Fibroblast of pulmonary artery (primary cell): ENCODE results near the gene LIX1L.

Experiments used
- DNase-seq: peaks from one replicate; pipeline ENCODE4 v3.0.0-alpha.2; 2010; ENCODE audit warnings: low read depth
- H3K4me3 ChIP-seq: replicated peaks from 2 replicates; pipeline ENCODE4 v1.5.1; 2011; ENCODE audit warnings: low read depth, mild to moderate bottlenecking, control low read depth, low read length, moderate library complexity
- TF ChIP-seq, protein P1 (sequence below): IDR thresholded peaks from 2 replicates; pipeline ENCODE4 v1.5.1; 2011; ENCODE audit warnings: mild to moderate bottlenecking, control low read depth, low read length, inconsistent platforms; ENCODE audit errors: missing control alignments

LIX1L gene

DNA sequence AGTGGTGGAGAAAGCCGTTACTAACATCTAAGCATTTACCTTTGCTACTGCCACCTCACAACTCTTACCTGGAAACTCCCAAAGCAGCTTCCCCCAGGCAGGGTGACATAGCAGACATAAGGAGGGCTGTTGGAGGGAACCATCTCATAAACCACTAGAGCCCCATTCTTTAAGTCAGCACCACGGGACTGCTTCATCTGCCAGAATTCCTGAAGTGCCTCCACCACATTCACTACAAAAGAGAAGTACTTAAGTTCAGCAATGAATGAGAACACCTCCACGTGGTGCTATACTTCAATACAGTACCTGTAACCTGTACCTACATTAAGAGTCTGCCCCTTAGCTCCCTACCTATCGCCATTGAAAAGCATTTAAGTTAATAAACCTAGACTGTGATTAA lies 10.3 kb downstream of the LIX1L start:
- DNase-seq: no peak

GRCh38 chr1:145946477-145946986 lies 11.3 kb downstream of the LIX1L start:
- TF ChIP-seq, protein P1, sequence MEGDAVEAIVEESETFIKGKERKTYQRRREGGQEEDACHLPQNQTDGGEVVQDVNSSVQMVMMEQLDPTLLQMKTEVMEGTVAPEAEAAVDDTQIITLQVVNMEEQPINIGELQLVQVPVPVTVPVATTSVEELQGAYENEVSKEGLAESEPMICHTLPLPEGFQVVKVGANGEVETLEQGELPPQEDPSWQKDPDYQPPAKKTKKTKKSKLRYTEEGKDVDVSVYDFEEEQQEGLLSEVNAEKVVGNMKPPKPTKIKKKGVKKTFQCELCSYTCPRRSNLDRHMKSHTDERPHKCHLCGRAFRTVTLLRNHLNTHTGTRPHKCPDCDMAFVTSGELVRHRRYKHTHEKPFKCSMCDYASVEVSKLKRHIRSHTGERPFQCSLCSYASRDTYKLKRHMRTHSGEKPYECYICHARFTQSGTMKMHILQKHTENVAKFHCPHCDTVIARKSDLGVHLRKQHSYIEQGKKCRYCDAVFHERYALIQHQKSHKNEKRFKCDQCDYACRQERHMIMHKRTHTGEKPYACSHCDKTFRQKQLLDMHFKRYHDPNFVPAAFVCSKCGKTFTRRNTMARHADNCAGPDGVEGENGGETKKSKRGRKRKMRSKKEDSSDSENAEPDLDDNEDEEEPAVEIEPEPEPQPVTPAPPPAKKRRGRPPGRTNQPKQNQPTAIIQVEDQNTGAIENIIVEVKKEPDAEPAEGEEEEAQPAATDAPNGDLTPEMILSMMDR: no peak
- no peak overlapping the region for H3K4me3 ChIP-seq

More for the DNA sequence above, 10.3 kb downstream of the LIX1L start:
- H3K4me3 ChIP-seq: no peak overlapping the region
- TF ChIP-seq, protein P1: no peak

GRCh38 chr1:145944532-145944931 lies 13.3 kb downstream of the LIX1L start:
- no peak for DNase-seq
- TF ChIP-seq, protein P1: no peak
- no peak overlapping the region for H3K4me3 ChIP-seq

More at GRCh38 chr1:145946477-145946986, 11.3 kb downstream of the LIX1L start:
- DNase-seq: no peak

GRCh38 chr1:145942871-145943270 lies 14.9 kb downstream of the LIX1L start:
- no peak overlapping the region for H3K4me3 ChIP-seq
- TF ChIP-seq, protein P1: no peak
- DNase-seq: no peak

DNA sequence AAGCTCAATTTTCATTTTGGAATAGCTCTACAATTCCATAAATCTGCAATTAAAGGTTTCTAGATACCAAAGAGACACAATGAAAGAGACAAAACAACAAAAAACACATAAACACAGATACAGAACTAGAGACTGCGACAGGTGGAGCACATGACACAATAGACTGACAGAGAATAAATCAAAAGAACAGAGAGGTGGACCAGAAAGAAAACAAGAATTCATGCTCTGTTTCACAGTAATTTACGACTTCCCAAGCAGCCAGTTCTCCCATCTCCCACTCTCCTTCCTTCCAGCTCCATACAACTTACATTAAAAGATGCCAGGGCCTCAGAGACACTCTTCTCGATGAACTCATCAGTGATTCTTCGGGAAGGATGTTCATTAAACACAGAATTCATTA lies 15.4 kb downstream of the LIX1L start:
- DNase-seq: no peak
- H3K4me3 ChIP-seq: no peak overlapping the region
- TF ChIP-seq, protein P1: no peak

DNA sequence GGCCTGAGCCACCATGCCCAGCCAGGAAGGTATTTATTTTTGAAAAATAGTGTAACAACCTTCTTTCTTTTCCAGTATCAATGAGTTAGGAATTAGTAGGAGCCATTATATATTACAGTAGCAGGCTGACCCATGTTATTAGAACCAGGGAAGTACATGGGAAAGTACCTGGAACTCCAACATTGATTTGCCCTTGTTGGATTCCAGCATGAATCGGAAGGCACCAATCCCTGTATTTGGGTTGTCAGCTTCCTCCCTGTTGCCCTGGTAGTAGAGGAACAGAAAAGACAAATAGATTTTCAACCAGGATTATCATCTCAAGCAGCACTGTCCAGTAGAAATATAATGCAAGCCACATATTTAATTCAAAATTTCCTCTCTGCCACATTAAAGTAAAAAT lies 20.4 kb downstream of the LIX1L start:
- H3K4me3 ChIP-seq: no peak overlapping the region
- TF ChIP-seq, protein P1: no peak
- no peak for DNase-seq

- no peak overlapping the region for H3K4me3 ChIP-seq
- no peak for DNase-seq
- TF ChIP-seq, protein P1: no peak
These were observed 21.6 kb downstream of the LIX1L start for GRCh38 chr1:145936247-145936646.
